HG03442 (cell line): Measurements from ENCODE around the gene SEMA4D.
"Not testable (repeated sequence)": the region's sequence is repeated elsewhere in the genome, so short reads cannot be mapped to it uniquely, and the experiment has no call there.

ENCODE experiments used
- ATAC-seq: cut with Tn5 transposase; IDR thresholded peaks from one replicate; pipeline ENCODE4 v1.9.1; 2021; ENCODE audit warnings: mild to moderate bottlenecking, moderate library complexity; ENCODE audit not compliant: unreplicated experiment

The SEMA4D gene

DNA sequence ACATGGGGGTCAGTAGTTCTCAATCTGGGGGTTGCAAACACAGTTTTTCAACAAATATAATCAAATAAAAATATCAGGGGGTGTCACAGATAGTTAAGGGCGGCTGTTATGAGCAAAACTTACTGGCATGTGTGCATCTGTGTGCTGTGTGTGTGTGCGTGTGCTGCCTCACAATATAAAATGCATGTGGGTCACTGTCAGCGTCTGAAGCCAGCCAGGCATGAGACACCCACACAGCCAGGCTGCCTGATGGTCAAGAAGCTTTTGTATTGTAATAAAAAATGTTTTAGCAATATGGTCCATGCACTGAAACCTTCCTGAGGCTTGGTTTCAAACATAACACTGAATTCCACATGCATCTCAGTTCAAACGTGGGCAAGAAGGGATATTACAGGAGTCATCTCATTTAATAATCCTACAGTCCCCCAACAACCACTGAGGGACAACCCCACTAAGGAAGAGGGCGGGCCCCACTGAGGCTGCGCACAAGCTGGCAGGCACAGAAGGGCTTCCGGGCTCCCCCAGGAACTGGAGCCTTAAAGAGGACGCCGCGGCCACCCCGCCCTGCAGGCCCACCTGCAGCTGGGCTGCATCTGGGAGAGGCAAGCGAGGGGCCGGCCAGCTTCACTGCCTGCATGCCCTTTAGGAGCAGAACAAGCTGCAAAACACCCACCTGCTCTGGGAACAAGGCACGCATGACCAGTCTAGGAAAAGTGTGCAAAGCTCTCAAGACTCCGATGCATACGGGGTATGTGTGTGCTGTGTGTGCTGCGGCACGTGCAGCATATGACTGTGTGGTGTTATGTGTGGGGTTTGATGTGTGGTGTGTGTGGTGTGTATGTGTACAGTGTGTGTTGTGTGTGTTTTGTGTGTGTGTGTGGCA is 14.1 kb downstream of the SEMA4D start:
- ATAC-seq = peak; percentile 79

- no peak for ATAC-seq
Measured at GRCh38 chr9:89482901-89483361, 15.0 kb downstream of the SEMA4D start.

DNA sequence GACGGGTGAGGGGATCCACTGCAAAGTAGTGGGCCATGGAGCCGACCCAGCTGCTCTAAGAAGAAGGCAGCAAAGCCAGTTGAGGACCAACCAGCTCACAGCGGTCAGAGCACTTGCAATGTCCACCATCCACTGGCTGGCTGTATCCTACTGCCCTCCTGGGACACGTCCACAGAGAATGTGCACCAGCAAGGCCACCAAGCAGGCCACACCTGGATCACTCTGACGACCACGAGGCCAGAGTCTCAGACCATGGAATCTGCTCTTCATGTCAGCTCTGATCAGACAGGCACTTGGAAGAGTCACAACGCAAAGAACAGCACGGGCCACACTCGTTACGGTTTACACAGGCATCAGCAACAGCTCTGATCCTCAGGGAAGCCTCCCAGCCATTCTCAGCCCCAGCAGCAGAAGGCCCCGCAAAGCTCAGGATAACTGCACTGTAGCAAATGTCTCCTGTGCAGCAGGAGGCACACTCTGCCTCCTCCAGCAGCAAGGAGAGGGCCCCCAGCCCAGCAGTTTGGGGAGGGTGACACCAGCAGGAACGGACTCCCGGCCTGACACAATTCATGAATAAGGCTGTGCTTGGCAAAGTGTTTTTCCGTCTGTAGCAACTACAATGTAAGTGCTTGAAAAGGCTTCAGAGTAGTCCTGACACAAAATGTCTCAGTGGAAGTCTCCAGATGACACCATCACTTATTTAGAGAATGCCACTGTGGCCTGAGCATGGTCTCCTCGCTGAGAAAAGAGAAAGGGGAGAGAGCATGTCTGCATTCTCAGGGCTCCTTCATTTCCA is 15.7 kb downstream of the SEMA4D start:
- no peak for ATAC-seq

DNA sequence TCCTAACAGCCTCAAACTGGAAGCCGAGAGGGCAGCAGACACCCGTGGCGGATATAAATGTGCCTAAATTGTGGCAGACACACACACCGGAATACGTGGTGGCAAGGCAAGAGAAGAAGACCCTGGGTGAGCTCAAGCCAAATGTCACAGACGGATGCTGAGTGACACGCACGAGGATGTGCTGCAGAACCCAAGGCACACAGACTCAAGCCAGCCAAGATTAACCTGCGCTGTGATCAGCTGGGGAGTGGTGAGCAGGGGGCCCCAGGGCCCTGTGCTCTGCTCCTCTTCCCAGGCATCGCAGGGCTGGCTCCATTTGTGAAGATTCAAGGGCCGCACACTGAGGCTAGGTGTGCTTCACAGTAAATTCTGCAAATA is 16.4 kb downstream of the SEMA4D start:
- ATAC-seq = no peak

- ATAC-seq = no peak
Measured at GRCh38 chr9:89480825-89481537, 16.9 kb downstream of the SEMA4D start.

DNA sequence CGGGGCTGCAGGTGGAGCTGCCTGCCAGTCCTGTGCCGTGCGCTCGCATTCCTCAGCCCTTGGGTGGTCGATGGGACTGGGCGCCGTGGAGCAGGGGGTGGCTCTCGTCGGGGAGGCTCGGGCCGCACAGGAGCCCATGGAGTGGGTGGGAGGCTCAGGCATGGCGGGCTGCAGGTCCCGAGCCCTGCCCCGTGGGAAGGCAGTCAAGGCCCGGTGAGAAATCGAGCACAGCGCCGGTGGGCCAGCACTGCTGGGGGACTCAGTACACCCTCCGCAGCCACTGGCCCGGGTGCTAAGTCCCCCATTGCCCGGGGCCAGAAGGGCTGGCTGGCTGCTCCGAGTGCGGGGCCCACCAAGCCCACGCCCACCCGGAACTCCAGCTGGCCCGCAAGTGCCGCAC is 17.5 kb downstream of the SEMA4D start:
- ATAC-seq = not testable (repeated sequence)

DNA sequence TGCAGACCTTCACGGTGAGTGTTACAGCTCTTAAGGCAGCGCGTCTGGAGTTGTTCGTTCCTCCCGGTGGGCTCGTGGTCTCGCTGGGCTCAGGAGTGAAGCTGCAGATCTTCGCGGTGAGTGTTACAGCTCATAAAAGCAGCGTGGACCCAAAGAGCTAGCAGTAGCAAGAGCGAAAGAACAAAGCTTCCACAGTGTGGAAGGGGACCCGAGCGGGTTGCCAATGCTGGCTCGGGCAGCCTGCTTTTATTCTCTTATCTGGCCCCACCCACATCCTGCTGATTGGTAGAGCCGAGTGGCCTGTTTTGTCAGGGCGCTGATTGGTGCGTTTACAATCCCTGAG is 18.3 kb downstream of the SEMA4D start:
- not testable (repeated sequence) for ATAC-seq

GRCh38 chr9:89478821-89479668 is 18.9 kb downstream of the SEMA4D start:
- ATAC-seq = no peak

DNA sequence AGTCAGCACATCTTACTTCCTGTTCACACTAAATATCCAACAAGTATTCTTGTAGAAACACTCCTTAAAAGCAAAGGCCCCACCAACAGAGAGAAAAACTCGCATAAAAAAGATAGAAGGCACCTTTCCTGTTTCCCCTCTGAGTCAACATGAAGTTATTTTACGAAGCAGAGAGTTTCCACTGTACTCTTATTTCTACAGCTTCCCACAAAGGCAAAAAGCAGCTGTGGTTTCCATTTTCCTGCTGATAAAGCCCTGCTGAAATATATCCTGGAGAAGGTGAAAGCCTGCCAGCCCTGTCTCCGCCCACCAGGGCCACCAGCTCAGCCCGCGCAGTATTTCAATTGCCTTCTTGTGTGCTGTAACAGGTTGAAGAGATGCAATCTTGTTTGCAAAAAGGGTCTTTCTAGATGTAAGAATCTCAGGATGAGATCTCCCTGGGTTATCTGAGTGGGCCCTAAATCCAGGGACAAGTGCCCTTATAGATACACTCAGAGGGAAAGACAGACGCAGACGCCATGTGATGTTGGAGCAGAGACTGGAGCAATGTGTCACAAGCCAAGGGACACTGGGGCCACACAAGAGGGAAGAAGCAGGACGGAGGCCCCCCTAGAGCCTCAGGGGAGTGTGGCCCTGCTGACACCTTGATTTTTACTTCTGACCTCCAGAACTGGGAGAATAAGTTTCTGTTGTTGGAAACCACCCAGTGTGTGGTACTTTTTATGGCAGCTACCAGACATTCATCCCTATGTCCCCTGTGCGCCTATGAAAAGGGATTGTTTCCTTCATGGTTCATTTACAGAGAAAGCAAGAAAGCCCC is 19.9 kb downstream of the SEMA4D start:
- no peak for ATAC-seq

- no peak for ATAC-seq
Measured at GRCh38 chr9:89477384-89477783, 20.5 kb downstream of the SEMA4D start.

DNA sequence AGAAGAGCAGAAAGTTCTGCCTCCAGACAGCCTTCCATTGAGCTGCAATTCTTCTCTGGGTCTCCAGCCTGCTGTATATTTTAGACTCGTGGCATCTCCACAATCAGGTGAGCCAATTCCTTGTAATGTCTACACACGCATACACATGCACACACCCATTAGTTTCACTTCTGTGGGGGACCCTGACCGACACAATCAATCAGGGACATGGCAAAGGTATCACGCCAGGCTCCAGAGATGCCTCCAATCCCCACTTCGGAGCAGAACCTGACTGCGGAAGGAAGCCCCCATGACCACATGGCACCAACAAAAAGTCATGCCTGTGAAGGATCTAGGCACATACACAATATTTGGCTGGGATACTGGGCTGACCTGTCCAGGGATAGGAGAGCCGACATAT is 21.4 kb downstream of the SEMA4D start:
- no peak for ATAC-seq

- ATAC-seq = no peak
Measured at GRCh38 chr9:89475891-89476440, 21.9 kb downstream of the SEMA4D start.

- no peak for ATAC-seq
Measured at GRCh38 chr9:89474939-89475338, 23.0 kb downstream of the SEMA4D start.

- ATAC-seq = no peak
Measured at GRCh38 chr9:89473762-89474469, 24.0 kb downstream of the SEMA4D start.

GRCh38 chr9:89471796-89472320 is 26.1 kb downstream of the SEMA4D start:
- not testable (repeated sequence) for ATAC-seq

DNA sequence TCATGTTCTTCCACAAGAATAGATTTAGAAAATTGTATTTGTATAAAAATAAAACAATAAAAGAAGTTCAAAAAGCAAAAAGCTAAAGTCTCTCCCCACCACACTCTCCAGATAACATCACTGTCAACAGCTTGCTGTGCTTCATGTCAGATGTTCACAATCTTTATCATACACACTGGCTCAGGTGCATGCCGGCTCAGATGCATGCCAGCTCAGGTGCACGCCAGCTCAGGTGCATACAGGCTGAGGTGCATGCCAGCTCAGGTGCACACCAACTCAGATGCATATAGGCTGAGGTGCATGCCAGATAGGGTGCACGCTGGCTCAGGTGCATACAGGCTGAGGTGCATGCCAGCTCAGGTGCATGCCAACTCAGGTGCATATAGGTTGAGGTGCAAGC is 26.5 kb downstream of the SEMA4D start:
- no peak for ATAC-seq

GRCh38 chr9:89470224-89470839 is 27.6 kb downstream of the SEMA4D start:
- no peak for ATAC-seq

DNA sequence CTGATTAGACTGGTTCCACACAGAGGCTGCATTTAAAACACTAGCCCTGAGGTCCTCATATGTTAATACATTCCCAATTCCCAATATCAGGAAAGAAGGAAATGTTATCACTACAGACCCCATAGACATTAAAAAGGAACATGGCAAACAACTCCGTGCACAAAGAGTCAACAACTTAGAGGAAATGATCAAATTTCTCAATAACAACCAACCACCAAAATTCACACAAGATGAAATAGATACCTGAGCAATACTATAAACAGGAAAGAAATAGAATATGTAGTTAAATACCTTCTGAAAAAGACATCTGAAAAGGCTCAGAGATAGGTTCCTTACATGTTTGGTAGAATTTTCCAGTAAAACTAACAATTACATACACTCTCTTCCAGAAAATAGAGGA is 28.9 kb downstream of the SEMA4D start:
- no peak for ATAC-seq
